Activated CD4-positive, alpha-beta T cell treated with anti-CD3 and anti-CD28 coated beads, Interleukin-2, amount 10 ng/mL, durations not matched to agents 7 days and 5 days (primary cell): ENCODE results near the gene RECK. TPM values are rescaled to one million over a fixed set of nuclear protein-coding genes. Genes with fewer than 3 reads are reported as not detected.

Experiments used
- CTCF ChIA-PET: fragments of 350-600 bp; sonication (Branson Sonifier 250); formaldehyde crosslinking; loops from one replicate; lab custom pipeline; 2021; ENCODE audit warnings: antibody characterized with exemption; lab: Charles Lee
- POLR2A ChIA-PET: fragments of 350-600 bp; sonication (Branson Sonifier 250); formaldehyde crosslinking; loops from one replicate; lab custom pipeline; 2021; ENCODE audit warnings: antibody characterized with exemption; lab: Charles Lee
- DNase-seq: peaks from one replicate; pipeline ENCODE4 v3.0.0-alpha.2; 2020
- H3K27ac Mint-ChIP-seq: one replicate; pipeline ENCODE4 v1.8.0; 2021; ENCODE audit warnings: mild to moderate bottlenecking, moderate library complexity, mixed read lengths
- H3K27me3 Mint-ChIP-seq: one replicate; pipeline ENCODE4 v1.8.0; 2021; ENCODE audit warnings: mixed read lengths
- H3K36me3 Mint-ChIP-seq: one replicate; pipeline ENCODE4 v1.8.0; 2021; ENCODE audit warnings: low read depth, mixed read lengths
- H3K4me1 Mint-ChIP-seq: one replicate; pipeline ENCODE4 v1.8.0; 2021; ENCODE audit warnings: mixed read lengths
- H3K4me3 Mint-ChIP-seq: one replicate; pipeline ENCODE4 v1.8.0; 2021; ENCODE audit warnings: mild to moderate bottlenecking, moderate library complexity, mixed read lengths
- H3K9me3 Mint-ChIP-seq: one replicate; pipeline ENCODE4 v1.8.0; 2021; ENCODE audit warnings: mixed read lengths
- total RNA-seq, 2 experiments: library from RNA; stranded (reverse); gene quantifications; one replicate each; pipeline ENCODE4 v1.2.3, GENCODE V29; 2021

RECK gene
- total RNA-seq, 2 experiments from 2014 or later = 7.0 to 8.2 TPM

- Mint-ChIP-seq H3K4me1 (peaks cover 4% of the 10 kb centered on the region), H3K27ac (no peak overlapping the region), H3K4me3 (no peak overlapping the region), H3K9me3 (no peaks in the 10 kb centered on the region), H3K27me3 (peaks cover 35% of the 10 kb centered on the region), H3K36me3 (no peaks in the 10 kb centered on the region)
- no peak for DNase-seq
- CTCF ChIA-PET = interaction anchor here (1.7 kb wide), 1 partner anchor 9 kb away, joined by 6 read pairs; no protein-coding TSS in a partner anchor
- POLR2A ChIA-PET = no interaction called here
These were observed 4.7 kb upstream of the RECK start for GRCh38 chr9:36031774-36032555.

GRCh38 chr9:36033788-36034187 is 2.9 kb upstream of the RECK start:
- Mint-ChIP-seq H3K27me3 (peaks cover 33% of the 10 kb centered on the region), H3K9me3 (no peaks in the 10 kb centered on the region), H3K4me3 (no peak overlapping the region), H3K27ac (no peak overlapping the region), H3K4me1 (peaks cover 17% of the 10 kb centered on the region), H3K36me3 (peaks cover 3% of the 10 kb centered on the region)
- CTCF ChIA-PET = no interaction called here
- POLR2A ChIA-PET = no interaction called here
- no peak for DNase-seq

GRCh38 chr9:36034234-36034633 is 2.5 kb upstream of the RECK start:
- no peak for DNase-seq
- CTCF ChIA-PET = no interaction called here
- Mint-ChIP-seq H3K4me1 (peaks cover 17% of the 10 kb centered on the region), H3K36me3 (peaks cover 3% of the 10 kb centered on the region), H3K27me3 (peaks cover 28% of the 10 kb centered on the region), H3K27ac (no peak overlapping the region), H3K4me3 (no peak overlapping the region), H3K9me3 (no peaks in the 10 kb centered on the region)
- POLR2A ChIA-PET = no interaction called here

GRCh38 chr9:36035006-36035405 is 1.7 kb upstream of the RECK start:
- Mint-ChIP-seq H3K36me3 (peaks cover 3% of the 10 kb centered on the region), H3K9me3 (no peaks in the 10 kb centered on the region), H3K4me3 (no peak overlapping the region), H3K27me3 (peaks cover 27% of the 10 kb centered on the region), H3K4me1 (peaks cover 23% of the 10 kb centered on the region), H3K27ac (no peak overlapping the region)
- ChIA-PET POLR2A (no interaction called here), CTCF (interaction anchor here (1.0 kb wide), 1 partner anchor 28 kb away, joined by 3 read pairs; no protein-coding TSS in a partner anchor)
- no peak for DNase-seq

GRCh38 chr9:36036253-36036779 is 397 bp upstream of the RECK start:
- Mint-ChIP-seq H3K4me3 (peak overlapping the region; percentile 85), H3K4me1 (peaks cover 34% of the 10 kb centered on the region), H3K9me3 (no peaks in the 10 kb centered on the region), H3K27ac (peak overlapping the region; percentile 55), H3K36me3 (peaks cover 3% of the 10 kb centered on the region), H3K27me3 (peaks cover 19% of the 10 kb centered on the region)
- POLR2A ChIA-PET = interaction anchor here (0.7 kb wide), 1 partner anchor 18 kb away, joined by 3 read pairs; no protein-coding TSS in a partner anchor
- CTCF ChIA-PET = interaction anchor here (0.8 to 1.0 kb wide), 2 partner anchors 14 to 154 kb away, joined by 3 to 4 read pairs; no protein-coding TSS in a partner anchor
- no peak for DNase-seq

- Mint-ChIP-seq H3K4me1 (peaks cover 45% of the 10 kb centered on the region), H3K27me3 (peaks cover 7% of the 10 kb centered on the region), H3K27ac (peak overlapping the region; percentile 88), H3K9me3 (no peaks in the 10 kb centered on the region), H3K36me3 (peaks cover 3% of the 10 kb centered on the region), H3K4me3 (peak overlapping the region; percentile 85)
- CTCF ChIA-PET = interaction anchor here (0.7 to 2.6 kb wide), 4 partner anchors 19 to 471 kb away, joined by 3 to 6 read pairs (median 4); no protein-coding TSS in a partner anchor
- DNase-seq = no peak
- POLR2A ChIA-PET = interaction anchor here (0.6 kb wide), 1 partner anchor 176 kb away, joined by 8 read pairs; no protein-coding TSS in a partner anchor
These were observed 923 bp downstream of the RECK start for GRCh38 chr9:36037549-36038122.

- CTCF ChIA-PET = interaction anchor here (1.1 to 2.6 kb wide), 3 partner anchors 13 to 104 kb away, joined by 3 to 6 read pairs (median 4); no protein-coding TSS in a partner anchor
- Mint-ChIP-seq H3K4me3 (no peak overlapping the region), H3K27me3 (peaks cover 2% of the 10 kb centered on the region), H3K27ac (no peak overlapping the region), H3K36me3 (peaks cover 3% of the 10 kb centered on the region), H3K9me3 (no peaks in the 10 kb centered on the region), H3K4me1 (peaks cover 52% of the 10 kb centered on the region)
- POLR2A ChIA-PET = no interaction called here
- DNase-seq = no peak
These were observed 2.4 kb downstream of the RECK start for GRCh38 chr9:36039121-36039520.

- Mint-ChIP-seq H3K4me3 (no peak overlapping the region), H3K9me3 (no peaks in the 10 kb centered on the region), H3K36me3 (peaks cover 3% of the 10 kb centered on the region), H3K4me1 (peaks cover 58% of the 10 kb centered on the region), H3K27ac (no peak overlapping the region), H3K27me3 (no peaks in the 10 kb centered on the region)
- ChIA-PET CTCF (no interaction called here), POLR2A (no interaction called here)
- no peak for DNase-seq
These were observed 3.0 kb downstream of the RECK start for GRCh38 chr9:36039696-36040095.

GRCh38 chr9:36040271-36040925 is 3.7 kb downstream of the RECK start:
- Mint-ChIP-seq H3K27ac (no peak overlapping the region), H3K9me3 (no peaks in the 10 kb centered on the region), H3K27me3 (no peaks in the 10 kb centered on the region), H3K4me3 (no peak overlapping the region), H3K36me3 (peaks cover 3% of the 10 kb centered on the region), H3K4me1 (peaks cover 60% of the 10 kb centered on the region)
- POLR2A ChIA-PET = no interaction called here
- CTCF ChIA-PET = no interaction called here
- no peak for DNase-seq

GRCh38 chr9:36041506-36041905 is 4.8 kb downstream of the RECK start:
- Mint-ChIP-seq H3K4me1 (peaks cover 57% of the 10 kb centered on the region), H3K4me3 (no peak overlapping the region), H3K27me3 (no peaks in the 10 kb centered on the region), H3K36me3 (peaks cover 3% of the 10 kb centered on the region), H3K27ac (peak overlapping the region; percentile 6), H3K9me3 (no peaks in the 10 kb centered on the region)
- ChIA-PET CTCF (interaction anchor here (0.6 to 0.7 kb wide), 3 partner anchors 92 to 242 kb away, joined by 3 read pairs; no protein-coding TSS in a partner anchor), POLR2A (no interaction called here)
- no peak for DNase-seq

- Mint-ChIP-seq H3K4me3 (no peak overlapping the region), H3K27ac (no peak overlapping the region), H3K27me3 (no peaks in the 10 kb centered on the region), H3K36me3 (no peaks in the 10 kb centered on the region), H3K4me1 (peaks cover 31% of the 10 kb centered on the region), H3K9me3 (no peaks in the 10 kb centered on the region)
- DNase-seq = no peak
- POLR2A ChIA-PET = no interaction called here
- CTCF ChIA-PET = interaction anchor here (0.7 kb wide), 1 partner anchor 530 kb away, joined by 3 read pairs; no protein-coding TSS in a partner anchor
These were observed 8.9 kb downstream of the RECK start for GRCh38 chr9:36045610-36046009.

- CTCF ChIA-PET = no interaction called here
- H3K27ac Mint-ChIP-seq = no peak overlapping the region
- no peaks in the 10 kb centered on the region for H3K27me3 Mint-ChIP-seq
- no peaks in the 10 kb centered on the region for H3K9me3 Mint-ChIP-seq
- POLR2A ChIA-PET = no interaction called here
- H3K36me3 Mint-ChIP-seq = no peaks in the 10 kb centered on the region
- H3K4me1 Mint-ChIP-seq = peaks cover 21% of the 10 kb centered on the region
- H3K4me3 Mint-ChIP-seq = no peak overlapping the region
- no peak for DNase-seq
These were observed 10.2 kb downstream of the RECK start for GRCh38 chr9:36046923-36047322.
